Ishikawa (cell line): Measurements from ENCODE around the gene ORM2.

Source experiments
- CREB1 ChIP-seq: IDR thresholded peaks from 2 replicates; pipeline ENCODE4 v1.6.1; 2012; ENCODE audit warnings: low read depth
- EP300 ChIP-seq: IDR thresholded peaks from 2 replicates; pipeline ENCODE4 v1.6.1; 2012; ENCODE audit warnings: borderline replicate concordance
- MAX ChIP-seq: IDR thresholded peaks from 2 replicates; pipeline ENCODE4 v1.6.1; 2012
- REST ChIP-seq: IDR thresholded peaks from 2 replicates; pipeline ENCODE4 v1.6.1; 2012; ENCODE audit warnings: low read depth, mild to moderate bottlenecking
- YY1 ChIP-seq: IDR thresholded peaks from 2 replicates; pipeline ENCODE4 v1.6.1; 2012; ENCODE audit warnings: low read depth

- no peak for TF ChIP-seq EP300
- TF ChIP-seq REST = no peak
- 0 out of 2 replicates have a peak, but pooled peaks have one; percentile 22 for TF ChIP-seq MAX
- TF ChIP-seq CREB1 = no peak
- TF ChIP-seq YY1 = no peak
Measured at GRCh38 chr9:114317665-114318357, 11.9 kb upstream of the ORM2 start.
